Ovary (tissue), 3 donors: ENCODE measurements around the gene CTCFL.

Experiments
- EP300 ChIP-seq: sonication (generic); formaldehyde crosslinking; IDR thresholded peaks from one replicate; pipeline ENCODE4 v1.6.1; 2017; ENCODE audit warnings: antibody characterized with exemption
- POLR2A ChIP-seq: fragments of 450-650 bp; IDR thresholded peaks from one replicate; pipeline ENCODE4 v1.6.1; 2017; ENCODE audit warnings: antibody characterized with exemption, mild to moderate bottlenecking, moderate library complexity
- TF ChIP-seq, protein P1 (sequence below), 3 donors: fragments of 450-650 bp in 2 of 3; fragments of 200-600 bp in 1 of 3; IDR thresholded peaks; one replicate each; pipeline versions ENCODE4 v1.5.1 to v1.8.0; 2016 to 2022; ENCODE audit warnings: antibody characterized with exemption in 3 of 3, mild to moderate bottlenecking in 1 of 3
- donor health status: DM: no; HTN: no; CAD: no.

DNA sequence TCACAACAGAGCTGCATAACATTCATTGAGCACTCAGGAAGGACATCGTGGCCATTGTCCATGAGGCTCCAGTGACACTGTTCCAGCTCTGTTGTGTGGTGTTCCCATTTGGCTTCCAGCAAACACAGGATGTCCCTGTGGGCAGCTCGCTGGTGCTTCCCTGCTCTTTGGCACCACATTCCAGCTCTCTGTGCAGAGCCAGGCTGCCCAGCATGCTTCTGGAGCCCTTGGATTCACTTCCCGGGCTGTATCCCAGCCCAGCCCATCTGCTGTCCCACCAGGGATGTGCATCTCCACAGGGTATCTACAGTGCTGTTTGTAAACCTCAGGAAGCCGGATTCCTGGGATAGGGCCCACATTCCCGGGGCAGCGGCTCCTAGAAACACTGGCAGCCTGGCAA, 57.2 kb downstream of the CTCFL start:
- TF ChIP-seq, protein P1, sequence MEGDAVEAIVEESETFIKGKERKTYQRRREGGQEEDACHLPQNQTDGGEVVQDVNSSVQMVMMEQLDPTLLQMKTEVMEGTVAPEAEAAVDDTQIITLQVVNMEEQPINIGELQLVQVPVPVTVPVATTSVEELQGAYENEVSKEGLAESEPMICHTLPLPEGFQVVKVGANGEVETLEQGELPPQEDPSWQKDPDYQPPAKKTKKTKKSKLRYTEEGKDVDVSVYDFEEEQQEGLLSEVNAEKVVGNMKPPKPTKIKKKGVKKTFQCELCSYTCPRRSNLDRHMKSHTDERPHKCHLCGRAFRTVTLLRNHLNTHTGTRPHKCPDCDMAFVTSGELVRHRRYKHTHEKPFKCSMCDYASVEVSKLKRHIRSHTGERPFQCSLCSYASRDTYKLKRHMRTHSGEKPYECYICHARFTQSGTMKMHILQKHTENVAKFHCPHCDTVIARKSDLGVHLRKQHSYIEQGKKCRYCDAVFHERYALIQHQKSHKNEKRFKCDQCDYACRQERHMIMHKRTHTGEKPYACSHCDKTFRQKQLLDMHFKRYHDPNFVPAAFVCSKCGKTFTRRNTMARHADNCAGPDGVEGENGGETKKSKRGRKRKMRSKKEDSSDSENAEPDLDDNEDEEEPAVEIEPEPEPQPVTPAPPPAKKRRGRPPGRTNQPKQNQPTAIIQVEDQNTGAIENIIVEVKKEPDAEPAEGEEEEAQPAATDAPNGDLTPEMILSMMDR (IDR thresholded peaks at IDR 0.05), result no peak
- TF ChIP-seq POLR2A, result no peak
- no peak for TF ChIP-seq EP300
